ENCODE measurements around the gene PRX. TPM values are rescaled to one million over a fixed set of nuclear protein-coding genes. Genes with fewer than 3 reads are reported as not detected.

The PRX gene
- total RNA-seq, 1 experiment from 2014 or later: 1.6 TPM

GRCh38 chr19:40397568-40397906 lies 15.6 kb downstream of the PRX start:
- Mint-ChIP-seq H3K9me3 (ENCODE audit: low read depth, unreplicated experiment) (no peaks in the 10 kb centered on the region), H3K27me3 (ENCODE audit: unreplicated experiment) (peaks cover 15% of the 10 kb centered on the region), H3K36me3 (ENCODE audit: insufficient read depth, unreplicated experiment) (peaks cover 12% of the 10 kb centered on the region), H3K4me3 (ENCODE audit: low read depth, unreplicated experiment) (no peak overlapping the region), H3K4me1 (ENCODE audit: low read depth, unreplicated experiment) (peaks cover 22% of the 10 kb centered on the region), H3K27ac (ENCODE audit: unreplicated experiment) (no peak overlapping the region)
- CTCF ChIA-PET: no interaction called here
- intact Hi-C loops (cut with micrococcal nuclease; ENCODE audit: unreplicated experiment): no loop called here
- no TSS peak for BruUV-seq (replicated peaks)
- TF ChIP-seq CTCF (IDR thresholded peaks at IDR 0.05; ENCODE audit: unreplicated experiment): no peak
- DNase-seq: no peak

GRCh38 chr19:40396886-40397567 lies 16.2 kb downstream of the PRX start:
- peaks cover 27% of the 10 kb centered on the region for H3K4me1 Mint-ChIP-seq (ENCODE audit: low read depth, unreplicated experiment)
- intact Hi-C loops (cut with micrococcal nuclease; ENCODE audit: unreplicated experiment): no loop called here
- H3K36me3 Mint-ChIP-seq (ENCODE audit: insufficient read depth, unreplicated experiment): peaks cover 16% of the 10 kb centered on the region
- peaks cover 15% of the 10 kb centered on the region for H3K27me3 Mint-ChIP-seq (ENCODE audit: unreplicated experiment)
- H3K9me3 Mint-ChIP-seq (ENCODE audit: low read depth, unreplicated experiment): no peaks in the 10 kb centered on the region
- DNase-seq: no peak
- no peak for TF ChIP-seq CTCF (IDR thresholded peaks at IDR 0.05; ENCODE audit: unreplicated experiment)
- H3K4me3 Mint-ChIP-seq (ENCODE audit: low read depth, unreplicated experiment): no peak overlapping the region
- H3K27ac Mint-ChIP-seq (ENCODE audit: unreplicated experiment): no peak overlapping the region
- BruUV-seq (replicated peaks): no TSS peak
- CTCF ChIA-PET: interaction anchor here (1.1 kb wide), 1 partner anchor 16 kb away, joined by 3 read pairs; no protein-coding TSS in a partner anchor

DNA sequence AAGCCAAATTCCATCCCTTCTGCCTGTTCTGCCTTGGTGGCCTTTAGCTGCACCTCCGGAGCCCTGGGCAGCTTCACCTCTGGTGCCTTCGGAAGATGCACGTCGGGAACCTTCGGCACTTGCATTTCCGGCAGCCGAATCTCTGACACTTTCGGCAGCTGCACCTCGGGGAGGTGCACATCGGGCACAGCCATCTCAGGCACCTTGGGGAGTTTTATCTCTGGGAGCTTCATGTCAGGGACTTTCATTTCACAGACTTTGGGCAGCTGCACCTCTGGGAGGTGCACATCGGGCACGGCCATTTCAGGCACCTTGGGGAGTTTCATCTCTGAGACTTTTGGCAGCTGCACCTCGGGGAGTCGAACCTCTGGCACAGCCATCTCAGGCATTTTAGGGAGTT lies 17.2 kb downstream of the PRX start:
- Mint-ChIP-seq H3K4me1 (ENCODE audit: low read depth, unreplicated experiment) (peaks cover 35% of the 10 kb centered on the region), H3K27ac (ENCODE audit: unreplicated experiment) (no peak overlapping the region), H3K9me3 (ENCODE audit: low read depth, unreplicated experiment) (no peaks in the 10 kb centered on the region), H3K4me3 (ENCODE audit: low read depth, unreplicated experiment) (no peak overlapping the region), H3K27me3 (ENCODE audit: unreplicated experiment) (peaks cover 15% of the 10 kb centered on the region), H3K36me3 (ENCODE audit: insufficient read depth, unreplicated experiment) (peaks cover 23% of the 10 kb centered on the region)
- DNase-seq: no peak
- CTCF ChIA-PET: interaction anchor here (0.9 kb wide), 1 partner anchor 9 kb away, joined by 6 read pairs; no protein-coding TSS in a partner anchor
- no TSS peak for BruUV-seq (replicated peaks)
- intact Hi-C loops (cut with micrococcal nuclease; ENCODE audit: unreplicated experiment): no loop called here
- no peak for TF ChIP-seq CTCF (IDR thresholded peaks at IDR 0.05; ENCODE audit: unreplicated experiment)

GRCh38 chr19:40394816-40395210 lies 18.4 kb downstream of the PRX start:
- Mint-ChIP-seq H3K4me1 (ENCODE audit: low read depth, unreplicated experiment) (peaks cover 35% of the 10 kb centered on the region), H3K36me3 (ENCODE audit: insufficient read depth, unreplicated experiment) (peaks cover 23% of the 10 kb centered on the region), H3K9me3 (ENCODE audit: low read depth, unreplicated experiment) (no peaks in the 10 kb centered on the region), H3K4me3 (ENCODE audit: low read depth, unreplicated experiment) (no peak overlapping the region), H3K27me3 (ENCODE audit: unreplicated experiment) (peaks cover 14% of the 10 kb centered on the region), H3K27ac (ENCODE audit: unreplicated experiment) (no peak overlapping the region)
- CTCF ChIA-PET: no interaction called here
- BruUV-seq (replicated peaks): no TSS peak
- no peak for TF ChIP-seq CTCF (IDR thresholded peaks at IDR 0.05; ENCODE audit: unreplicated experiment)
- no peak for DNase-seq
- intact Hi-C loops (cut with micrococcal nuclease; ENCODE audit: unreplicated experiment): no loop called here

Data from Calu3 (cell line).